HG03060 (cell line): ENCODE measurements around the gene DEAF1.
"Not testable (repeated sequence)": the region's sequence is repeated elsewhere in the genome, so short reads cannot be mapped to it uniquely, and the experiment has no call there.

Experiments
- ATAC-seq: cut with Tn5 transposase; IDR thresholded peaks from one replicate; pipeline ENCODE4 v1.9.1; 2021; ENCODE audit warnings: low read depth, moderate number of reproducible peaks; ENCODE audit not compliant: unreplicated experiment

DEAF1 gene

DNA sequence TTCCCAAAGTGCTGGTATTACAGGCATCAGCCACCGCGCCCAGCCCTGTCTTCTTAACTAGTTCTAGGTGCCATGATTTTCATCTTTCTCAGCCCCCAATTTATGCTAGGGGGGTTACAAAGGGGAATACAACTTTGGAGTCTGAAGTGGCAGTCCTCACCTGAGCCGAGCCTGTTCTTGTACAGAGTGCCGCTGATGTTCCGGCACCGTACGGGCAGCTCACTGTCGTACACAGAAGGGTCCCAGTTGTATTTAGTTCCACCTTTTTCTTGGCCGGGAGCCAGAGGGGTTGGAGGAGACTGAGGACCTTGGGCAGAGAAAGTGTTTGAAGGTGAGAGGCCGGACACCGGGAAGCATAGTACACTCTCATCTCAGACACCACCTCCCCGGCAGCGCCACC lies 7.3 kb downstream of the DEAF1 start:
- ATAC-seq, result no peak

DNA sequence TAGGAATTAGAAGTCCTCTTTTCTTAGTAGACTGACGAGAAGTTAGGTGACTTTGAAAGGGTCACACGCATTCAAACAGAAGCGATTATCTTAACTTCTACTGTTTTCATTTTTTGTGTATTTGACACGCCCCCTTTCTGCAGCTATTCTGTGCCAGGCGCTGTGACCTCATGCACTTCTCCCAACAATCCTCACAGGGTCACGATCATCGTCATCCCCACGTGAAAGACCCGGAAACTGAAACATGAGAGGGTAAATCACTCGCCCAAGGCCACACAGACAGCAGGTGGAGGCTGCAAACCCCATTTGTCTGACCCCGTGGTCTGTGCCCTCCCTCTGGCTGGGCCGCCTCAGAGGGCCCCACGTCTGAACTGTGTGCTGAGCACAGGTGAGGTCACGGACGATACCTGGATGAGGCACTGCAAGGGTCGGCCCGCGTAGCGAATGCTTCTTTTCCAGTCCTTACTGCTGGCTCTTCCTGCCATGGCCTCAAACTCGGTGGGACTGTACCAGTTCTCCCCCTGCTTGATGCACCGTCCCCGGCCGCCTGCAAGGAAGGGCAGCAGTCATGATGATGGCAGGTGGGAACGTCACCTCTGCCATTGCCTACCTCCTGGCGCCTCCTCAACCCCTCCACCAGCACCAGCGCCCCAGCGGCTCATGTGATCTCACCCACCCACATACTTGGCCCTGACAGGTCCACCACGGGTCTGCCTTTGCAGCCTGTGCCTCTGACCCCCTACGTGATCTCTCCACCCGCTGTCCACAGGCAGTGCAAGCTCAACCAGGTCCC lies 8.4 kb downstream of the DEAF1 start:
- no peak for ATAC-seq

DNA sequence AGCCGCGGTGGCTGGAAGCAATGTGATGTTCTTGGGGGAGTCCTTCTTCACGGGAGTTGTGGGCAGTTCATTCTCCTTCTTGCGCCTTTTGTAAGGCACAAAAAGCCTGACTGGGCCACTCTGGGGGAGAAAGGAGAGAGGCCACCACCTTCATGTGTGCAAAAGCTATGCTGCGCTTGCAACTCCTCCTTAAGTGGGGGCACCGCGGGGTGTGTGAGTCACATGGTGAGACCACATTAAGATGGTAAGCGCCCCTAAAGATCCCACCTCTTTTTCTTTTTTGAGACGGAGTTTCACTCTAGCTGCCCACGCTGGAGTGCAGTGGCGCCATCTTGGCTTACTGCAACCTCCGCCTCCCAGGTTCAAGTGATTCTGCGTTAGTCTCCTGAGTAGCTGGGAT lies 14.1 kb downstream of the DEAF1 start:
- ATAC-seq, result no peak

DNA sequence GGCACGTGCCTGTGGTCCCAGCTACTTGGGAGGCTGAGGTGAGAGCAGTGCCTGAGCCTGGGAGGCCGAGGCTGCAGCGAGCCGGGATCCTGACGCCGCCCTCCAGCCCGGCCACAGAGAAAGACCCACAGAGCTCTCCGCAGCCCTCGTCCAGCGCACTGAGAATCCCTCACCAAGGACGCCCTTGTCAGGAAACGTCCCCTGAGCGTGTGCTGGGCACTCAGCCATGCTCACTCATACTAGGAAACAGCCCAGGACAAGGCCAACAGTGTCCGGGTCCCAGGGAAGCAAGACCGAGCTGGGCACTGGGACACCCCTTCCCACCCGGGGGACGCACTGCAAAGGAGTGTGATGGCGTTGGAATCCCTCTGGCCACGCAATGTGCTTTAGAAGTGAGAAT lies 14.5 kb downstream of the DEAF1 start:
- no peak for ATAC-seq

DNA sequence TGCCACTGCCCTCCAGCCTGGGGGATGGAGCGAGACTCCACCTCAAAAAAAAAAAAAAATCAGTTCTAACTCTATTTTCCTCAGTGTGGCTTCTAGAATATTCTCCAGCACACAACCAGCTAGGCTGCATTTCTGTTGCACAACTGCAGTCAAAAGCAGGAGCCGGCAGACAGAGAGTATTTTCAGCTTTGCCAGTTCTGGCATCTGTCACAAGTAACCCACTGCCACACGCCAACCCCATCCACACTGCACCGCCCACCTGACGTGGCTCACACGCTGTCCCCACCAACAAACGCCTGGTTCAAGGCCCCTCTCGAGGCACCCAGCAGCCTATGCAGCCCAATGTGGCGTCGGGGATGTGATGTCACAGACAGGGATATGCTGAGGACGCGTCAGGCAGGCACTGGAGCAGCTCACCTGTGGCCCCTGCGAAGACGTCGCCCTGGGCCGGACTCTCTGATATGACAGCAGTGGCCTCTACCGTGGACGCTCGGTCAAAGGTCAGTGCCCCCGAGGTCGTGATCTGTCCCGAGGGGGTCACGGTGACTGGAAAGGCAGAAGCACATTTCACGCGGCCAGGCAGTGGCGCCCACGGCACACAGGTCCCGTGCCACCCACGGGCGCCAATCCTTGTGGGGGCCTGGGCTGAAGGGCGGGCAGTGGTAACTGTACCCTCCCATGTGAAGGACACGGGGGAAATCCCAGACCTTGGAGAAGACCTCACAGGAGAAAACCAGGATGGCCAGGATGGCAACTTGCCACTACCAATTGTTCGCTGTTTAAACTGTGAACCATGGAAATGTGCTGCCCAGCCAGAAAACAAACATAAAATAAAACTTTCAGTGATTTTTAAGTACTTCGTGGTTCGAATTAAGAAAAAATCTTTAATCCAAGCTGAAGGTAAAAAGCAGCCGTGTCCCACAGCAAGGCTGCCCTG lies 15.5 kb downstream of the DEAF1 start:
- ATAC-seq, result no peak

DNA sequence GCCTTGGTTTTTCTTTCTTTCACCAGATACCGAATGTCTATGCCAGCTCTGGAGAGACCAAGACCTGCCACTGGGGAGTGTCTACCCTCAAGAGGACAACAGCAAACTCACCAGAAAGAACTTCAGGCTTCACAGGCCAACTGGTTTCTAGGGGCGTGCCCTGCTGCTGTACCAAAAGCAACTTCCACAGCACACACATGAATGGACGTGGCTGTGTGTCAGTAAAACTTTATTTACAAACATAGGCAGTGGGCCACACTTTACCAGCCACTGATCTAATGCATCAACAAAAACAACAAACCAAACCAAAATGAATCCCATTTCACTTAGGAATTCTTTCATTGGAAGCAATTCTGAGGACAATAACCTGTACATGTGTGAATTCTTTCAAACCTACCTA lies 16.7 kb downstream of the DEAF1 start:
- no peak for ATAC-seq

DNA sequence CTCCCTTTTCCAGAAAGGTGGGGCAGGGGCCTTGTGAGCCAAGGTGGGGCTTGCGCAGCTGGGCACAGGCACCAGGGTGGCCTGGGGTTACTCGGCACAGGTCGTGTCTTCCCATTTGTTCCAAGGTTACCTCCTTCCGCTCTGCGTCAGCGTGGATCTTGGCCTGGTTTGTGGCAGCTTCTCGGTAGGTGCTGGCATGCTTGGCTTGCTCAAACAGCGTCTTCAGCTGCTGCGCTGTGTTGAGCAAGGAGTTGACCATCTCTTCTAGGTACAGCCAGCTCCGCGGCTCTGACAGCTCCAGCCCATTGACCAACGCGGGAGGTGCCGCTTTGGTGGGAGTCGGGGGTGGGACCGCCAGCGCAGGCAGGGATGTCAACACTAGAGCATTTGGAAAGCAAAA lies 20.6 kb downstream of the DEAF1 start:
- ATAC-seq, result no peak

DNA sequence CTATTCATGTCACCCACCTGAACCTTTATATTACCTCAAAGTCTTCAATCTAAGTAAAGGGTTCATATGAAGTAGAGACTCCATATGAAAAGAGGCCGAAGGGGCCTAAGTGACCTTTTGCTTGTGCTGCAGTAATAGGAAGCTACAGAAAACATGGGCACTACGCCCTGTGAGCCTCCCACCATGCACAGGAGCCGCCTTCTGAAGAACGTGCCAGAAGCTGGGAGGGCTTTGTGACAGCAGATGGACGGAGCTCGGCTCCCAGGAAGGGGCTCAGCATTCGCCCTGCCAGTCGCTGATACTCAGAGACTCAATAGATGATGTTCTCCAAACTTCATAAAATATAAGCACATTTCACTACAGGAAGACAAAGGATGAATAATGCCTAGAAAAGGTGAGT lies 21.2 kb downstream of the DEAF1 start:
- ATAC-seq, result no peak

DNA sequence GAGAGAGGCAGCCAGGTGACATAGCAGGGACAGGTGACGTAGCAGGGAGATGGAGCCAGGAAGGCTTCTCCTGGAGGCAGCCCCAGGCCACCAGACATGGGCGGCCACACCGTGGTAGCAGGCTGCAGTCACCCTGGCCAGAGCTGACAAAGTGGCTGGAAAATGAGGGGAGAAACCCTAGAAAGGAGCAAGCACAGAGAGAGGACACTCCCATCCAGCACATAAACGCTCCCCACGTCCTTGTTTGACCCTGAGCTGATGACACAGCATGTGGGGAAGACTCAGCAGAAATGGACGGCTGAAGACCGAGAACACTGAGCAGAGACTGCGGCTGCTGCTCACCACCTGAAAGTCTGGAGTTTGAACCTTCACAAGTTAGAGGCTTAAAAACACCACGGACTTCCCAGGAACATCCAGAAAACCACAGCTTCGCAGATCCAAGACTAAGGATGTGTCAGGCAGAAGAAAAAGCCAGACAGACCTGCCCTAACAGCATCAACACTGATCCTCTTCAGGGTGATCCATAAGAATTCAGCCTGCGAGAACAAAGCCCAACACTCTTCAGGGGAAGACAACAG lies 29.2 kb downstream of the DEAF1 start:
- no peak for ATAC-seq

DNA sequence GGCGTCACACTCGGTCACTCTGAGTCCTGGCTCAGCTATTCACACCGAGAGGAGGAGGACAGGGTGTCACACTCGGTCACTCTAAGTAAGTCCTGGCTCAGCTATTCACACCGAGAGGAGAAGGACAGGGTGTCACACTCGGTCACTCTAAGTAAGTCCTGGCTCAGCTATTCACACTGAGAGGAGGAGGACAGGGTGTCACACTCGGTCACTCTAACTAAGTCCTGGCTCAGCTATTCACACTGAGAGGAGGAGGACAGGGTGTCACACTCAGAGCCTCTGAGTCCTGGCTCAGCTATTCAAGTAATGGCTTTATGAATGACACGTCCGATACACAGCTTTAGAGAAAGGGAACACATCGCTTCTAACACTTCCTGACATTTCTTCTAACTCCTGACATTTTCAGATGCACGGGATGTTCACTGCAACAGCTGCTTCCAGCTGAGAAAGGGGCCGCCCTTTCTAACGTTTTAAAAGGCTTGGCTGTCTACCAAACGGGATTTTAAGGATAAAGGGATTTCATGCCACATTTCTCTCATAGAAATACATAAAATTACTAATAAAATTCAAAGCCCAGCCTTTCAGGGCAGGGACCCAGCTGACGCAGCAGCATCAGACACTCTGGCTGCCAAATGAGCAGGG lies 29.8 kb downstream of the DEAF1 start:
- no peak for ATAC-seq

DNA sequence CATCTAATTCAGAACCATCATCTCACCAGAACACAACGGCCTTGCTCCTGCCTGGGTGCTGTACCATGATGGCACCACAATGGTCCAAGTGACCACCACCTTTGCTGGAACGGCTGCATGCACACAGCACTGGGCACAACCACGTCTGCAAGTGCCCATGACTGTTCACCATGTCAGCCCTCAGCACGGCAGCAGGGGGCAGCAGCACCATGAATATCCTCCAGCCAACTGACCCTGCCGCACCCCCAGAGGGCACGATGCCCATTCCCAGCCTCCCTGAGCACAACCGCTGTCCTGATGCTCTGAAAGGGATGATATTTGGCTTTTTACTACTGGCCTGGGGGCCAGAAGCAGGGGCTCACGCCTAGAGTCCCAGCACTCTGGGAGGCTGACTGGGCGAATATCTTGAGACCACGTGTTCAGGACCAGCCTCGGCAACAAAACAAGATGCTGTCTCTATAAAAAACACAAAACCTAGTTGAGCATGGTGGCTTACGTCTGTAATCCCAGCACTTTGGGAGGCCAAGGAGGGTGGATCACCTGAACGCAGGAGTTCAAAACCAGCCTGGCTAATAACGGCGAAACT lies 32.2 kb downstream of the DEAF1 start:
- no peak for ATAC-seq

DNA sequence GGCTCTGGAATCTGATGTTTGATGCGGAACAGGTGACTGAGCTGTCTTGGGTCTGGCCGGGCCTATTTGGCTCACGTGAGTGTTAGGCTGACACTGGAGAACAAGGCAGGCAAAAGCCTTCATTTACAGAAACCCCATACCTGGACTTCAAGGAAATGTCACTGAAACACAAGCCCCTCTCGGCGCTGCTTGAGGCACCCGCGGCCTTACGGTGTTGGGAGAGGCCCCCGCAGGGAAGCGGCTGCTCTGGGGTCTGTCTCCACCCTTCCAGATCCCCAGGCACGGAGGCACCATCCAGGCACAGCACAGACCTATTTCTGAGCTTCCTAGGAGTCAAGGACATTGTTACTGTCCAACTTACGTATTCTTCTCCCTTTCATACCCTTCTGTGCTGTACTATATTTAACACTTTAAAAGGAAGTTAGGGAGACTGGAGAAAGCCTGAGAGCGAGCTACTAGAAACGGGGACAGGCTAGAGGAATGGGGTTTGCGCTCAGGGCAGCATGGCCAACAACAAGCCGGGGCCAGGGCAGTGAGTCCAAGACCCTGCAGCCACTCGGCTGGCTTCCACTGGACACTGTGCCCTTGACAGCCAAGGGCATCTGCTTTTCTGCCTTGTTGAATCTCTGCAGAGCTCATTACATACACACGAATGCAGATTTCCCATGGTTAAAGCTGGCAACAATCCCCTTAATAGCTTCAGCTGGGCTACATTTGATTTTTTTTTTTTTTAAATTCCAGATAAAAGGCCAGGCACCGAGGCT lies 34.2 kb downstream of the DEAF1 start:
- no peak for ATAC-seq

DNA sequence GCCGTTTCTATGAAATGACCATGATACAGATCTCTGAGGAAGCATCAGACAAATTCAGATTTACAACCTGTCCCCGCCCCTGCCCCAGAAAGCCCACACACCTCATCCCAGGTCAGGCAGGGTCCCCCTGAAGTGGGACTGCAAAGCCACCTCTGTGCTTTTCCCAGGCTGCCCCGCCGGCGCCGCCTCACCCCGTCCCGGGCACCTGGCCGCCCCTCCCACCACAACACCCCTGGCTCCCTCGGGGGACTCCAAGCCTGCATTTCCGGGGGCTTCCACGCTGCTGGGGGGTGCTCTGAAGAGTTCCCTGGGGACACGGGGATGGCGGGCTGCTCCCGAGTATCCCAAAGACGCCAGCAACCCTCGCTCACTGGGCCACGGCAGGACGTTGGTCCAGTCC lies 34.7 kb downstream of the DEAF1 start:
- ATAC-seq, result no peak

DNA sequence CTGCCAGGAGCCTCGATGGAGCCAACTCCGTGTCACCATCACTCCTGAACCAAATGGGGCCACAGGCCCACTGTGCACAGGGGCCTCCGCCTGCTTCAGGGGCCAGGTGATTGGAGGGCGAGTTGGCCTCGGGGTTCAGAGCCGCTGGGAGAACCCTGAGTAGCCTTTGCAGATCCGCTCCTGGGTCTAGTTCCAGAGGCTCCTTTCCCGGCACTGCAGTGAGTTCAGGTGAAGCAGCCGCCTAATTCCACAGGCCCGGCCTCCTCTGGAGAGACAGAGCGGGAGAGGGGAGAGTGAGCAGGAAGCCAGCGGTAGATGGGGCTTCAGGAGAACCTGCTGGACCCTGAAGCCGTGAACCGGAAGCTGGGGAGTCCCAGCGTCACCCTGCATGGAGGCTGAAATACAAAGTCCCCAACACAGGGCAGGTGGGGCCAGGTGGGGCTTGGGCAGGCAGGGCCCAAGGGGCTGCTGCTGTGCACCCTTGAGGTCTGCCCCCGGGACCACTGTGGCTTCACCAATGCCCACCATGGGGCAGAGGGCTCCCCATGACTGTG lies 35.4 kb downstream of the DEAF1 start:
- ATAC-seq, result no peak

DNA sequence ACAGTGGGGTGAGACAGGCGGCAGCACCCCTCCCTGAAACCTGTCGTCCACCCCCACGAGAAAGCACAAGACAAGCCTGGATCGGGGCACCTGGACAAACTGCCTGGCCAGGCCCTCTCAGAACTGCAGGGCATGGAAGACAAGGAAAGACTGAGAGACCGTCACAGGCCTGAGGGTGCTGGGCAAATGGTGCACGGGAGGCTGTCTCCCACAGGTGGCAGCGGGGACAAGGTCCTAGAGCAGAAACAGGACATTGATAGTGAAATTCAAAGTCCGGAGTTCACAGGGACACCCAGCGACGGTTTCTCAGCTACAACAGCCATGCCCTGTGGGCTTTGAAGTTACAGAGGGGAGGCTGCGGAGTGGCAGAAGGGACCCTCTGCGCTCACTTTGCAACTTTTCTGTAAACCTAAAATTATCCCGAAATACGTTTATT lies 37.3 kb downstream of the DEAF1 start:
- ATAC-seq, result no peak

DNA sequence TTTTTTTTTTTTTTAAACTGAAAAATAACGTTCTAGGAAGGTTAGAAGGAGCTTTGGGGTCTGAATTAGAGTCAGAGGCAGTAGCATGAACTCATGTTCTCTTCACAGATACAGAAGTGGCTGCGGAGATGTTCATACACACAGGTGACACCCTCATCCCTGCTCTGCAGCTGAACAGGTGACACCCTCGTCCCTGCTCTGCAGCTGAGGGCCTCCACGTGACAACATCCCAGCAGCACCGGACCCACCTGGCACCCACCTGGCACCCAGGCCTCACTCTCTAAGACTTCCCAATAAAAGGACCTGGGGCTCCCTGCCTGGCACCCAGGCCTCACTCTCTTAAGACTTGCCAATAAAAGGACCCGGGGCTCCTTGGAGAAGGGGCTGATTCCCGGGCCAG lies 38.2 kb downstream of the DEAF1 start:
- no peak for ATAC-seq

DNA sequence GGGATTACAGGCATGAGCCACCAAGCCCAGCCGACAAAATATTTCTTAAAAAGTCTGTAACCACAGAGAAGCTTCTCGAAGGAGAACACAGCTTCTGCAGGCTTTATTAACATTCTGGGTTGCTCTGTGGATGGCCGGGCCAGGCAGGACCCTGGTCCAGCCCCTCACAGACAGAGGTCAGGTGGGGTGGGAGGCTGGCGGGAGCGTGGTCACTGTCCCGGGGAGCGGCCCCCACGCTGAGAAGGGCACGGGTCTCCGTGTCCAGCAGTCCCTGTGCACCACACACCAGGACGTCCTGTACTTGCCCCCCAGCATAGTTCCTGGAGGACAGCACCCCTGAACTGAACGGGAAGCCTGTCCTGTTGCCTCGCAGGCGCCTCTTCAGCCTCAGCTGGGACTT lies 38.6 kb downstream of the DEAF1 start:
- ATAC-seq, result no peak

DNA sequence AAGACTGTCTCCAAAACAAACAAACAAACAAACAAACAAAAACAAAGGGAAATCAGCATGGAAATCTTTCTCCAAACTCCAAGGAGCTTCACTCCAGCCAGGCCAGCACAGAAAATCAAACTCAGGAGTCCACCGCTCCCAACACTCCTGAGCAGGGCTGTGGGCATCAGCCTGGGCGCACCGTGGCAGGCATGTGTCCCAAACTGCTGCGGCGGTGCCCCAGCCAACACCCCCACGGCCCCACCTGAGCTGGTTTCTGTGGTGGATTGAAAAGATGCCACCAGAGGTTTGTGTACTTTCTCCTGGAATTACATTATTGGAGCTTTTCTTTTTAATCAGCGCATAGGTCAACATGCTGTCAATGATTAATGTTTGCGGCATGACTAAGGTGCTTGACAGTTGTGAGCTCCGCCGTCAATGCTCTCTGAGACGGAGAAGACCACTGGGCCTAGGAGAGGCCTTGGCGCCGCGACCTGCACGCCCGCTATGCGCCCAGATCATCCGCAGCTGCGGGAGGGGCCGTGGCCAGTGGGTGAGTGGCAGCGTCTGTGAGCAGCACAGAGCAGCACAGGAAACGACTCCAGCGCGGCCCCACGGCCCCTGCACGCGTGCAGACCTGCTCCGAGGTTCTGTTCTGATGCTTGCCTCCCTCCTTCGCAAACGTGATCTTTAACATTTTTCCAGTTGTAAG lies 39.8 kb downstream of the DEAF1 start:
- no peak for ATAC-seq

DNA sequence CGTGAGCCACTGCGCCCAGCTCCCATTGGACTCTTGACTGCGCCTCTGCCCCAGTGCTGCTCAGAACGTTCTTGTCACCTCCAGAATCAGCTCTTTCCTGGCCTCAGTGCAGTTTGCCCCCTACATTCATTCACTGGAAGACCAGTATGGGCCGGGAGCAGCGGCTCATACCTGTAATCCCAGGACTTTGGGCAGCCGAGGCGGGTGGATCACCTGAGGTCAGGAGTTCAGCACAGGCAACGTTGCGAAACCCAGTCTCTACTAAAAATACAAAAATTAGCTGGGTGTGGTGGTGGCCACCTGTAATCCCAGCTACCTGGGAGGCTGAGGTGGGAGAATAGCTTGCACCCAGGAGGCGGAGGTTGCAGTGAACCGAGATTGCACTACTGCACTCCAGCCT lies 40.6 kb downstream of the DEAF1 start:
- ATAC-seq, result not testable (repeated sequence)
